ENCODE measurements around the gene ACOT7. TPM values are rescaled to one million over a fixed set of nuclear protein-coding genes. Genes with fewer than 3 reads are reported as not detected.

Gene ACOT7
- total and polyA plus RNA-seq, 2 experiments from 2014 or later, result 167 to 169 TPM

- H3K4me2 ChIP-seq, result no peak overlapping the region
- no peaks in the 10 kb centered on the region for H3K27me3 ChIP-seq (ENCODE audit: insufficient read depth)
- H3K36me3 ChIP-seq (ENCODE audit: insufficient read depth), result no peaks in the 10 kb centered on the region
- no peak overlapping the region for H3K27ac ChIP-seq (ENCODE audit: low read depth)
- peaks cover 5% of the 10 kb centered on the region for H3K27me3 Mint-ChIP-seq (ENCODE audit: insufficient read depth, low read depth, poor library complexity)
- no peak overlapping the region for H2AFZ ChIP-seq
- no peaks in the 10 kb centered on the region for H3K4me1 ChIP-seq (ENCODE audit: insufficient read depth)
- H3K9me3 Mint-ChIP-seq, result 0 out of 3 replicates have a peak, but pooled peaks cover 5% of the 10 kb centered on the region
- no peak overlapping the region for H3K4me3 ChIP-seq
- TF ChIP-seq EZH2phosphoT487 (IDR thresholded peaks at IDR 0.05; ENCODE audit: unreplicated experiment), result no peak
- TF ChIP-seq CREB1 (CRISPR knock-in tag; IDR thresholded peaks at IDR 0.05; ENCODE audit: low read depth), result no peak
- TF ChIP-seq, protein P1, sequence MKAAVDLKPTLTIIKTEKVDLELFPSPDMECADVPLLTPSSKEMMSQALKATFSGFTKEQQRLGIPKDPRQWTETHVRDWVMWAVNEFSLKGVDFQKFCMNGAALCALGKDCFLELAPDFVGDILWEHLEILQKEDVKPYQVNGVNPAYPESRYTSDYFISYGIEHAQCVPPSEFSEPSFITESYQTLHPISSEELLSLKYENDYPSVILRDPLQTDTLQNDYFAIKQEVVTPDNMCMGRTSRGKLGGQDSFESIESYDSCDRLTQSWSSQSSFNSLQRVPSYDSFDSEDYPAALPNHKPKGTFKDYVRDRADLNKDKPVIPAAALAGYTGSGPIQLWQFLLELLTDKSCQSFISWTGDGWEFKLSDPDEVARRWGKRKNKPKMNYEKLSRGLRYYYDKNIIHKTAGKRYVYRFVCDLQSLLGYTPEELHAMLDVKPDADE (IDR thresholded peaks at IDR 0.05), result no peak
- no peak for TF ChIP-seq POLR2AphosphoS5 (IDR thresholded peaks at IDR 0.05; ENCODE audit: low read depth)
- no peak for TF ChIP-seq STAT1 (IDR thresholded peaks at IDR 0.05; ENCODE audit: unreplicated experiment)
- TF ChIP-seq, protein P2, sequence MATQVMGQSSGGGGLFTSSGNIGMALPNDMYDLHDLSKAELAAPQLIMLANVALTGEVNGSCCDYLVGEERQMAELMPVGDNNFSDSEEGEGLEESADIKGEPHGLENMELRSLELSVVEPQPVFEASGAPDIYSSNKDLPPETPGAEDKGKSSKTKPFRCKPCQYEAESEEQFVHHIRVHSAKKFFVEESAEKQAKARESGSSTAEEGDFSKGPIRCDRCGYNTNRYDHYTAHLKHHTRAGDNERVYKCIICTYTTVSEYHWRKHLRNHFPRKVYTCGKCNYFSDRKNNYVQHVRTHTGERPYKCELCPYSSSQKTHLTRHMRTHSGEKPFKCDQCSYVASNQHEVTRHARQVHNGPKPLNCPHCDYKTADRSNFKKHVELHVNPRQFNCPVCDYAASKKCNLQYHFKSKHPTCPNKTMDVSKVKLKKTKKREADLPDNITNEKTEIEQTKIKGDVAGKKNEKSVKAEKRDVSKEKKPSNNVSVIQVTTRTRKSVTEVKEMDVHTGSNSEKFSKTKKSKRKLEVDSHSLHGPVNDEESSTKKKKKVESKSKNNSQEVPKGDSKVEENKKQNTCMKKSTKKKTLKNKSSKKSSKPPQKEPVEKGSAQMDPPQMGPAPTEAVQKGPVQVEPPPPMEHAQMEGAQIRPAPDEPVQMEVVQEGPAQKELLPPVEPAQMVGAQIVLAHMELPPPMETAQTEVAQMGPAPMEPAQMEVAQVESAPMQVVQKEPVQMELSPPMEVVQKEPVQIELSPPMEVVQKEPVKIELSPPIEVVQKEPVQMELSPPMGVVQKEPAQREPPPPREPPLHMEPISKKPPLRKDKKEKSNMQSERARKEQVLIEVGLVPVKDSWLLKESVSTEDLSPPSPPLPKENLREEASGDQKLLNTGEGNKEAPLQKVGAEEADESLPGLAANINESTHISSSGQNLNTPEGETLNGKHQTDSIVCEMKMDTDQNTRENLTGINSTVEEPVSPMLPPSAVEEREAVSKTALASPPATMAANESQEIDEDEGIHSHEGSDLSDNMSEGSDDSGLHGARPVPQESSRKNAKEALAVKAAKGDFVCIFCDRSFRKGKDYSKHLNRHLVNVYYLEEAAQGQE (IDR thresholded peaks at IDR 0.05; ENCODE audit: unreplicated experiment), result no peak
- no peak for TF ChIP-seq ZNF114 (CRISPR knock-in tag; IDR thresholded peaks at IDR 0.05)
- TF ChIP-seq, protein P3, sequence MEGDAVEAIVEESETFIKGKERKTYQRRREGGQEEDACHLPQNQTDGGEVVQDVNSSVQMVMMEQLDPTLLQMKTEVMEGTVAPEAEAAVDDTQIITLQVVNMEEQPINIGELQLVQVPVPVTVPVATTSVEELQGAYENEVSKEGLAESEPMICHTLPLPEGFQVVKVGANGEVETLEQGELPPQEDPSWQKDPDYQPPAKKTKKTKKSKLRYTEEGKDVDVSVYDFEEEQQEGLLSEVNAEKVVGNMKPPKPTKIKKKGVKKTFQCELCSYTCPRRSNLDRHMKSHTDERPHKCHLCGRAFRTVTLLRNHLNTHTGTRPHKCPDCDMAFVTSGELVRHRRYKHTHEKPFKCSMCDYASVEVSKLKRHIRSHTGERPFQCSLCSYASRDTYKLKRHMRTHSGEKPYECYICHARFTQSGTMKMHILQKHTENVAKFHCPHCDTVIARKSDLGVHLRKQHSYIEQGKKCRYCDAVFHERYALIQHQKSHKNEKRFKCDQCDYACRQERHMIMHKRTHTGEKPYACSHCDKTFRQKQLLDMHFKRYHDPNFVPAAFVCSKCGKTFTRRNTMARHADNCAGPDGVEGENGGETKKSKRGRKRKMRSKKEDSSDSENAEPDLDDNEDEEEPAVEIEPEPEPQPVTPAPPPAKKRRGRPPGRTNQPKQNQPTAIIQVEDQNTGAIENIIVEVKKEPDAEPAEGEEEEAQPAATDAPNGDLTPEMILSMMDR (conservative IDR thresholded peaks at IDR 0.05; ENCODE audit: low read depth in 2 of 2), result no peak
- TF ChIP-seq NANOG (IDR thresholded peaks at IDR 0.05; ENCODE audit: borderline replicate concordance), result no peak
- H3K36me3 Mint-ChIP-seq (ENCODE audit: low read depth), result peaks cover 12% of the 10 kb centered on the region
- peaks cover 6% of the 10 kb centered on the region for H3K4me1 Mint-ChIP-seq
- DNase-seq (ENCODE audit: low spot score) (no peak), ATAC-seq (no peak)
- no peak overlapping the region for H3K27ac Mint-ChIP-seq
- no peaks in the 10 kb centered on the region for H3K9me2 ChIP-seq (ENCODE audit: insufficient read depth)
- H3F3A ChIP-seq (replicated peaks; ENCODE audit: low read depth), result 0 out of 2 replicates have a peak, but pooled peaks cover 7% of the 10 kb centered on the region
- no peaks in the 10 kb centered on the region for H4K20me1 ChIP-seq (replicated peaks; ENCODE audit: insufficient read depth)
- no peak overlapping the region; the same call in 2 of the 3 replicates for H3K4me3 Mint-ChIP-seq
- no peaks in the 10 kb centered on the region for H3K79me2 ChIP-seq (replicated peaks; ENCODE audit: insufficient read depth)
Observed at GRCh38 chr1:6397844-6398441, 4.4 kb upstream of the ACOT7 start.

Measured in GM23338 (cell line).